PC-9 (cell line): ENCODE results near the gene SLC40A1. TPM values are rescaled to one million over a fixed set of nuclear protein-coding genes. Genes with fewer than 3 reads are reported as not detected.

Experiments
- BruUV-seq: library from RNA; stranded (reverse); fragments of 400-500 nt; replicated peaks from 2 replicates; lab custom pipeline; 2021; lab: Mats Ljungman, UMichigan
- CTCF ChIA-PET: fragments of 300-600 bp; sonication (Branson Sonifier 250); formaldehyde crosslinking; loops from one replicate; lab custom pipeline; 2022; ENCODE audit warnings: antibody characterized with exemption; lab: Charles Lee
- POLR2A ChIA-PET: fragments of 300-600 bp; sonication (Branson Sonifier 250); formaldehyde crosslinking; loops from one replicate; lab custom pipeline; 2022; ENCODE audit warnings: antibody characterized with exemption; ENCODE audit not compliant: unreplicated experiment; lab: Charles Lee
- DNase-seq, 2 experiments: peaks; one replicate each; pipeline versions ENCODE4 v3.0.0 to v3.0.0-alpha.2; 2015 to 2022; ENCODE audit warnings: mixed read lengths in 1 of 2
- H2AFZ ChIP-seq: fragments of 200-600 bp; sonication (generic); 2 replicates; pipeline ENCODE4 v1.8.1; 2017; ENCODE audit warnings: antibody characterized with exemption
- H3F3A ChIP-seq: fragments of 200-600 bp; sonication (generic); 2 replicates; pipeline ENCODE4 v1.8.1; 2017; ENCODE audit warnings: antibody characterized with exemption, mild to moderate bottlenecking, low read depth; ENCODE audit not compliant: insufficient read depth
- H3K27ac ChIP-seq: fragments of 200-600 bp; sonication (generic); 2 replicates; pipeline ENCODE4 v1.6.1; 2016; ENCODE audit warnings: mixed run types
- H3K27me3 ChIP-seq: fragments of 200-600 bp; sonication (generic); 2 replicates; pipeline ENCODE4 v1.6.1; 2016; ENCODE audit warnings: low read depth, mixed run types; ENCODE audit not compliant: insufficient read depth
- H3K36me3 ChIP-seq: fragments of 200-600 bp; sonication (generic); 2 replicates; pipeline ENCODE4 v1.6.1; 2016; ENCODE audit warnings: low read depth, mixed run types
- H3K4me1 ChIP-seq: fragments of 200-600 bp; sonication (generic); replicated peaks from 2 replicates; pipeline ENCODE4 v1.6.1; 2016; ENCODE audit warnings: mixed run types; ENCODE audit not compliant: insufficient read depth
- H3K4me2 ChIP-seq: fragments of 200-600 bp; sonication (generic); 2 replicates; pipeline ENCODE4 v1.6.1; 2017; ENCODE audit warnings: mixed run types
- H3K4me3 ChIP-seq: fragments of 200-600 bp; sonication (generic); 2 replicates; pipeline ENCODE4 v1.6.1; 2016; ENCODE audit warnings: mixed run types
- H3K79me2 ChIP-seq: fragments of 200-600 bp; sonication (generic); 2 replicates; pipeline ENCODE4 v1.6.1; 2017; ENCODE audit warnings: low read depth, mixed run types
- H3K9me2 ChIP-seq: fragments of 200-600 bp; sonication (generic); 2 replicates; pipeline ENCODE4 v1.8.1; 2017; ENCODE audit warnings: mild to moderate bottlenecking; ENCODE audit not compliant: insufficient read depth
- H3K9me3 ChIP-seq: fragments of 200-600 bp; sonication (generic); 2 replicates; pipeline ENCODE4 v1.8.1; 2016; ENCODE audit warnings: low read depth; ENCODE audit not compliant: insufficient read depth
- H4K20me1 ChIP-seq: fragments of 200-600 bp; sonication (generic); 2 replicates; pipeline ENCODE4 v1.8.1; 2017; ENCODE audit not compliant: insufficient read depth
- CTCF ChIP-seq: fragments of 200-600 bp; sonication (generic); conservative IDR thresholded peaks from 2 replicates; pipeline ENCODE4 v1.6.1; 2017; ENCODE audit warnings: mixed run types, antibody characterized with exemption, mild to moderate bottlenecking, moderate library complexity
- EZH2 ChIP-seq: fragments of 200-600 bp; sonication (generic); IDR thresholded peaks from 2 replicates; pipeline ENCODE4 v1.8.0; 2017; ENCODE audit warnings: antibody characterized with exemption, low read depth
- intact Hi-C: fragments of 100-400 bp; cut with micrococcal nuclease; formaldehyde crosslinking; loops from one replicate; pipeline ENCODE4 v1.10.0; 2022; ENCODE audit not compliant: unreplicated experiment
- total RNA-seq: library from RNA; stranded (reverse); gene quantifications from 2 replicates; pipeline ENCODE4 v1.2.3, GENCODE V29; 2021

Gene SLC40A1
- total RNA-seq, 1 experiment from 2014 or later: 8.0 TPM

- no peak for TF ChIP-seq CTCF
- no peak for TF ChIP-seq EZH2
- Histone ChIP-seq H3K27ac (no peak overlapping the region), H3F3A (no peaks in the 10 kb centered on the region), H3K79me2 (no peaks in the 10 kb centered on the region), H3K4me3 (no peak overlapping the region), H4K20me1 (no peaks in the 10 kb centered on the region), H3K9me2 (no peaks in the 10 kb centered on the region), H3K4me2 (no peak overlapping the region), H2AFZ (no peak overlapping the region), H3K9me3 (no peaks in the 10 kb centered on the region), H3K4me1 (peaks cover 8% of the 10 kb centered on the region; the same call in 1 of the 2 replicates), H3K27me3 (no peaks in the 10 kb centered on the region), H3K36me3 (no peaks in the 10 kb centered on the region)
- no peak for DNase-seq
- CTCF ChIA-PET: no interaction called here
- POLR2A ChIA-PET: no interaction called here
- no TSS peak for BruUV-seq
- intact Hi-C loops: no loop called here
Observed at GRCh38 chr2:189545418-189545817, 35.2 kb downstream of the SLC40A1 start.

GRCh38 chr2:189544318-189545042 lies 36.1 kb downstream of the SLC40A1 start:
- no peaks in the 10 kb centered on the region for H3K9me3 ChIP-seq
- POLR2A ChIA-PET: no interaction called here
- H3K27me3 ChIP-seq: no peaks in the 10 kb centered on the region
- no peaks in the 10 kb centered on the region for H3K9me2 ChIP-seq
- intact Hi-C loops: no loop called here
- H3K27ac ChIP-seq: no peak overlapping the region
- no peaks in the 10 kb centered on the region for H3K36me3 ChIP-seq
- H3F3A ChIP-seq: no peaks in the 10 kb centered on the region
- H3K4me1 ChIP-seq: peaks cover 8% of the 10 kb centered on the region; the same call in 1 of the 2 replicates
- no peak overlapping the region for H2AFZ ChIP-seq
- no peak overlapping the region for H3K4me2 ChIP-seq
- CTCF ChIA-PET: no interaction called here
- H4K20me1 ChIP-seq: no peaks in the 10 kb centered on the region
- H3K4me3 ChIP-seq: no peak overlapping the region
- DNase-seq: no peak
- no peaks in the 10 kb centered on the region for H3K79me2 ChIP-seq
- no TSS peak for BruUV-seq
- TF ChIP-seq EZH2: no peak
- no peak for TF ChIP-seq CTCF

GRCh38 chr2:189543367-189543766 lies 37.2 kb downstream of the SLC40A1 start:
- ChIA-PET POLR2A (no interaction called here), CTCF (no interaction called here)
- no TSS peak for BruUV-seq
- Histone ChIP-seq H3K9me2 (no peaks in the 10 kb centered on the region), H3K36me3 (no peaks in the 10 kb centered on the region), H2AFZ (no peak overlapping the region), H3F3A (no peaks in the 10 kb centered on the region), H3K9me3 (no peaks in the 10 kb centered on the region), H3K4me2 (no peak overlapping the region), H3K27ac (no peak overlapping the region), H3K79me2 (no peaks in the 10 kb centered on the region), H3K4me1 (no peaks in the 10 kb centered on the region), H3K4me3 (no peak overlapping the region), H4K20me1 (no peaks in the 10 kb centered on the region), H3K27me3 (no peaks in the 10 kb centered on the region)
- TF ChIP-seq CTCF (no peak), EZH2 (no peak)
- intact Hi-C loops: no loop called here
- no peak for DNase-seq
